PC-3 (cell line): ENCODE measurements around the gene TMEM143.

Source experiments
- EZH2 ChIP-seq: fragments of 300-600 bp; sonication (generic); IDR thresholded peaks from one replicate; pipeline ENCODE4 v1.6.1; 2017; ENCODE audit warnings: antibody characterized with exemption, mild to moderate bottlenecking, low read length; ENCODE audit not compliant: unreplicated experiment
- TF ChIP-seq, protein P1 (sequence below): fragments of 300-600 bp; sonication (generic); conservative IDR thresholded peaks from 2 replicates; pipeline ENCODE4 v1.5.1; 2017; ENCODE audit warnings: antibody characterized with exemption, low read depth, mild to moderate bottlenecking, low read length

- TF ChIP-seq, protein P1, sequence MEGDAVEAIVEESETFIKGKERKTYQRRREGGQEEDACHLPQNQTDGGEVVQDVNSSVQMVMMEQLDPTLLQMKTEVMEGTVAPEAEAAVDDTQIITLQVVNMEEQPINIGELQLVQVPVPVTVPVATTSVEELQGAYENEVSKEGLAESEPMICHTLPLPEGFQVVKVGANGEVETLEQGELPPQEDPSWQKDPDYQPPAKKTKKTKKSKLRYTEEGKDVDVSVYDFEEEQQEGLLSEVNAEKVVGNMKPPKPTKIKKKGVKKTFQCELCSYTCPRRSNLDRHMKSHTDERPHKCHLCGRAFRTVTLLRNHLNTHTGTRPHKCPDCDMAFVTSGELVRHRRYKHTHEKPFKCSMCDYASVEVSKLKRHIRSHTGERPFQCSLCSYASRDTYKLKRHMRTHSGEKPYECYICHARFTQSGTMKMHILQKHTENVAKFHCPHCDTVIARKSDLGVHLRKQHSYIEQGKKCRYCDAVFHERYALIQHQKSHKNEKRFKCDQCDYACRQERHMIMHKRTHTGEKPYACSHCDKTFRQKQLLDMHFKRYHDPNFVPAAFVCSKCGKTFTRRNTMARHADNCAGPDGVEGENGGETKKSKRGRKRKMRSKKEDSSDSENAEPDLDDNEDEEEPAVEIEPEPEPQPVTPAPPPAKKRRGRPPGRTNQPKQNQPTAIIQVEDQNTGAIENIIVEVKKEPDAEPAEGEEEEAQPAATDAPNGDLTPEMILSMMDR, result no peak
- no peak for TF ChIP-seq EZH2
These were observed 34.3 kb upstream of the TMEM143 start for GRCh38 chr19:48398102-48398374.
